HG02885 (cell line): ENCODE data around the gene RAB3A.
A peak's percentile ranks its signal among the peaks of the same experiment; 100 is the strongest.
"Not testable (repeated sequence)": the region's sequence is repeated elsewhere in the genome, so short reads cannot be mapped to it uniquely, and the experiment has no call there.

Source experiments
- ATAC-seq: cut with Tn5 transposase; IDR thresholded peaks from one replicate; pipeline ENCODE4 v1.9.1; 2021; ENCODE audit warnings: mild to moderate bottlenecking; ENCODE audit not compliant: unreplicated experiment, poor library complexity

Gene RAB3A

DNA sequence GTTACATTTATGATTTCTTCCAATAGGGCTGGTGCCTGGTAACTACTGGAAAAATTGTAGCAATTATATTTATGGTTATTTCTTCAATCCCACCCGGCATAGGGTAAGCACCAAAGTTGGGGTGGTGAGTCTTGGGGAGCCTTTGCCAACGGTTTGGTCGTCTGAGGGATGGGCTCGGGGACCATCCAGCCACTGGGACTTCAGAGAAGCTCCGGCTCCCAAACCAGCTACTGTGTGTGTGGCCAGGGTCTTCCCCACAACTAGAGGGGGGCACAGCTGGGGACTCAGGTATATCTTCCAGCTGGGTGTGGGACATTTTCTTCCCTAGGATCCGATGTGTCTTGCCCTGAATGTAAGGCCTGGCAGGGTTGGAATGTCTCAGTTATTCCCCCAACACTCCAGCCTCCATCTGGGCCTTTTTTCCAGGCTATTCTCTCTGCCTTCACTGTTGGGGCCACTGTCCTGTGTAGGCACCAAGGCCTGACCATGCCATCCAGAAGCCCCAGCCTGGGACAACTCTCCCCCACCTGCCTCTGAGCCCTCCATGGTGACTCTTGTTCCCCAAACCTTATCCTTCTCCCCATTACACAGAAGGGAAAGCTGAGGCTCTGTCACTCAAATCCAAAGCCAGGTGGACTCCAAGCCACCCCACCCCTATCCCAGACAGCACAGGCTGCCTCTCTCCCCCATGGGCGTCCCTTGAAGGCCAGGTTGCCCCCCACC is 31.4 kb downstream of the RAB3A start:
- ATAC-seq, result no peak

DNA sequence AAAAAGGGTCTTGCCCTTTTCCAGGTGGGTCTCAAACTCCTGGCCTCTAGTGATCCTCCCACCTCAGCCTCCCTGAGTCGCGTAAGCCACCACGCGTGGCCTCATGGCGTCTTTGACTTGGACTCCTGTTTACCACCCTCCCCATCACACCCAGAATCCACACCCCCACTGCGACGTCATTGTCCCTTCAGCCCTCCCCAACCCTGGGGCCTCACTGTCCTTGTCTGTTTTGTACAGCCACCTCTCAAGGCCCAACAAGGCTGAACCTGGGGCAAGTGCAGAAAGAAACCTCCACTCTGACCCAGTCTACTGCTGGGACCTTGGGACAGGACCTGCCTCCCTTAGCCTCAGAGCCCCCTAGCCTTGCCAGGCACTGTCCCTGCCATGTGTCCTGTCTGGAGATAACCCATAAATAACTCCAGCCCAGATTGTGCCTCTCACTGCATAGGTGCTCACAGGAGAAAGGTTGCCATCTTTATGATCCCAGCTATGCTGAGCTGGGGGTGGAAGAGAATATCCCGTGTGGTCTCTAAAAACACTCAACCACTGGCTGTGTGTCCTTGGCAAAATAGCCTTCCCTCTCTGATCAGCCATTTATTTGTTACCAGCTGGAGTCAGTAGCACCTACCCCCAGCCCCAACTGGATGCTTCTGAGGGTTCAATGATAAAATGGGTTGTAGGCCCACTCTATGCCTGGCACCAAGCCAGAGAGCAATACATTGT is 32.1 kb downstream of the RAB3A start:
- ATAC-seq, result no peak

DNA sequence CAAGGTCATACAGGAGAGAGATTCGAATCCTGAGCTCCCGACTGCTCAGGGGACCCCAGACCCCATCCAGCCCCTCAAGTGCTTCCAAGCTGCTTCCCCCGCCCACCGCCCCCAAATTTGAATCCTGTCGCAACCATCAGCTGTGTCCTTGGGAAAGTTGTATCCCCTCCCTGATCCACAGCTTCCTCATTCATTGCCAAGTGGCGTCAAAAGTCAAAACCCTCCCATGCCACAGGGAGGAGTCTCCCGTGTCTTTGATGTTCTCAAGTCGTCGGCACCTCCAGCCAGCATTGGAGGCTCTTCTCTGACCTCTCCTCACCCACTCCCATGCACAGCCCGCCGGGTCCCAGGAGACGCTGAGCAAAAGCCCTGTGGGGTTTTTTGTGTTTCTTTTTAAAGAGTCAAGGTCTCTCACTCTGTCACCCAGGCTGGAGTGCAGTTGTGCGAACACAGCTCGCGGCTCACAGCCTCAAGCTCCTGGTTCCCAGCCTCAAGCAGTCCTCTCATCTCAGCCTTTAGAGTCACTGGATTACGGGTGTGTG is 33.1 kb downstream of the RAB3A start:
- peak; percentile 20 for ATAC-seq

DNA sequence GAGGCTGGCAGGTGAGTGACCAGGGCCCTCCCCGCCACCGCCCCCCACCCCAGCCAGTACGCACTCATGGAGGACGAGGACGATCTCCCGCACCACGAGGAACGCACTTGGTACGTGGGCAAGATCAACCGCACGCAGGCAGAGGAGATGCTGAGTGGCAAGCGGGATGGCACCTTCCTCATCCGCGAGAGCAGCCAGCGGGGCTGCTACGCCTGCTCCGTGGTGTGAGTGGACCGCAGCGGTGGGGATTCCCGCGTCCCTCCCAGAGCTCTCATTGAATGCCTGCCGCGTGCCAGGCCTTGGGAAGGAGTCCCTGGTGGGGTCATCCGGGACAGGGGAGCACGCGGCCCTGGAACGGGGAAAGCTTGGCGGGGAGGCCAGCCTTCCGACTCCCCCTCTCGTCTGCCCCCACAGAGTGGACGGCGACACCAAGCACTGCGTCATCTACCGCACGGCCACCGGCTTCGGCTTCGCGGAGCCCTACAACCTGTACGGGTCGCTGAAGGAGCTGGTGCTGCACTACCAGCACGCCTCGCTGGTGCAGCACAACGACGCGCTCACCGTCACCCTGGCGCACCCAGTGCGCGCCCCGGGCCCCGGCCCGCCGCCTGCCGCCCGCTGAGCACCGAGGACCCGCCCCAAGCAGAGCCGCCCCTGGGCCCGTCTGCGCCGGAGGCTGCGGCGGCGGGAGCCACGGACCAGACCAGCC is 35.0 kb downstream of the RAB3A start:
- ATAC-seq, result no peak

DNA sequence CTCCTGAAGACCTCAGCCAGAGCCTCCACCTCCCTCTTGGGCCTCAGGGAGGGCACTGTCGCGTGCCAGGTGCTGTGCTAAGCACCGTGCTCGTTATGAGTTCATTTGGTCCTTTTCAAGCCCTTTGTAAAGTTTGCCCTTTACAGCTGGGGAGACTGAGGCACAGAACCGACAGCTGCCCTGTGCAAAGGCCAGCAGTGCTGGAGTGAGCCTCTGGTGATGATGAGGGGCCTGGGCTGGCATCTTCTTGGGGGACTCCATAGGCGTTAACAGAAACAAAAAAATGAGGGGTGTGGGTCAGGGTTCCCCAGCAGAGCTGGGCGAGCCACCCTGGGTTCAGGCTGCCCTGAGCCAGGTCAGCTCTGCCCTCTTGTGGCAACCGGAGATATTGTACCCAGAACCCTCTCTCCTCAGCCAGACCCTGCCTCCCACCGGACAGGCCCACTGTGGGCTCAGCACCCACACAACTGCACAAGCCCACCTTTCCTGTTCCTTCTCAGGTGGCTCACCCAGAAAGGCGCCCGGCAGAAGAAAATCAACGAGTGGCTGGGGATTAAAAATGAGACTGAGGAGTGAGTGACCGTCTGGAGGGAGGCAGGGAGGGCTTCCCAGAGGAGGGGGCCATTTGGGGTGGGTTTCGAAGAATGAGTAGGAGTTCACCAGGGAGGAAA is 35.7 kb downstream of the RAB3A start:
- ATAC-seq, result no peak

DNA sequence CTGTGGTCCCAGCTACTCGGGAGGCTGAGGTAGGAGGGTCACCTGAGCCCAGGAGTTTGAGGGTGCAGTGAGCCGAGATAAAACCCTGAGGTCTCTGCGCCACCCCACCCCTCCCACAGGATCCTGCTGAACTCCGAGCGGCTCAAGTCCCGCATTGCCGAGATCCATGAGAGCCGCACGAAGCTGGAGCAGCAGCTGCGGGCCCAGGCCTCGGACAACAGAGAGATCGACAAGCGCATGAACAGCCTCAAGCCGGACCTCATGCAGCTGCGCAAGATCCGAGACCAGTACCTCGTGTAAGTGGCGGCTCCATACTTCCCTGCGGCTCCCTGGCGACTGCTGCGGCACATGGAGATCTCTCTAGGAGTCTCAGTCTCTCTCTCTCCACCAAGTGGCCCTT is 36.8 kb downstream of the RAB3A start:
- ATAC-seq, result no peak

DNA sequence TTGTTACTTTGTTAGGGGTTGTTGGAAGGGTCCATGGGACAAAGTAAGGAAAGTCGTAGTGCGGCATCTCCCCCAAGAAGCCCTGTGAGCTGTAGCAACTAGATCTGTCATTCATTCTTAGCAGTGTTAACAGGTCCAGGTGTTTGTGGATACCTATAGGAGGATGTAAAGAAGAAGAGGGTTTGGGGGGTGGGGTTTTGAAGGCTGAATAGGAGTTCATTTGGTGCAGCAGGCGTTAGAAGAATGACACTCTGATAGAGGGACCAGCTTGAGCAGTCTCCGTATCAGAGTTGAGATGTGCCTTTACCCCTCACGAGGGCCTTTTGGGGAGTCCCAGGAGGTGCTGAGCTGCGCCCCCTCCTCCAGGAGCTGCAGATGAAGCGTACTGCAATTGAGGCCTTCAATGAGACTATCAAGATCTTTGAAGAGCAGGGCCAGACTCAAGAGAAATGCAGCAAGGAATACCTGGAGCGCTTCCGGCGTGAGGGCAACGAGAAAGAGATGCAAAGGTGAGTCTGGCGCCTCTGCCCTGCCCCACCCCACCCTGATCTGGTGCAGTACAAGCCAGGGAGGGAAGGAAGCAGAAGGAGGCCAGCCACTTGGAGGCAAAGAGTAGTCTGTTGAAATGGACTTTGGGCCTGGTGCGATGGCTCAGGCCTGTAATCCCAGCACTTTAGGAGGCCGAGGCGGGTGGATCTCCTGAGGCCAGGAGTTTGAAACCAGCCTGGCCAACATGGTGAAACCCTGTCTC is 37.9 kb downstream of the RAB3A start:
- ATAC-seq, result no peak

DNA sequence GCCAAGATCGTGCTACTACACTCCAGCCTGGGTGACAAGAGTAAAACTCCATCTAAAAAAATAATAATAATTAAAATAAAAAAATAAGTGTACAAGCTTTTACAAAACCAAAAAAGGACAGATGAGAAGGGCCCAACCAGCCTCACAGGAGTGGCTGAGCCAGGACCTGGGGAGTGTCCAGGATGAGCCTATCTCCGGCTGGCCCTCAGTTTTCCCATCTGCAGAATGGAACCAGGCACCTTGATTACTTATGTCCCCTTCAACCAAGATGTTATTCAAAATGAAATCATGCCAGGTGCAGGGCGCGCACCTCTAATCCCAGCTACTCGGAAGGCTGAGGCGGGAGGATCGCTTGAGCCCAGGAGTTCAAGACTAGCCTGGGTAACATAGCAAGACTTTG is 39.8 kb downstream of the RAB3A start:
- ATAC-seq, result no peak

DNA sequence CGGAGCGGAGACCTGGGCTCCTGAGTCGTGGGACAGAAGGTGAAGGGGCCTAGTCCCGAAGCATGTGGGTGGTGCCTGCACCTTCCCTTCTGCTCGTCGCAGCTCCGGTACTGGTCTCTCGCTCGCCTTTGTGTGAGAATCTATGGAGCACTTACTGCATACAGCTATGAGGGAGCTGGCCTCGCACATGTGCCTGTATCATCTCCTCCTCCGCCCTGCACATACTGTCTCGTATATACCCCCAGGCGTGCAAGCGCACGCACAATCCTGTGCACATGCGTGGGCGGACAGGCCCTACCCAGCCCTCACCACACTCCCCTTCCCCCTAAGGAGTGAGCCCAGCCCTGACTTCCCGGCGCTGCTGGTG is 42.2 kb downstream of the RAB3A start:
- peak; percentile 12 for ATAC-seq

DNA sequence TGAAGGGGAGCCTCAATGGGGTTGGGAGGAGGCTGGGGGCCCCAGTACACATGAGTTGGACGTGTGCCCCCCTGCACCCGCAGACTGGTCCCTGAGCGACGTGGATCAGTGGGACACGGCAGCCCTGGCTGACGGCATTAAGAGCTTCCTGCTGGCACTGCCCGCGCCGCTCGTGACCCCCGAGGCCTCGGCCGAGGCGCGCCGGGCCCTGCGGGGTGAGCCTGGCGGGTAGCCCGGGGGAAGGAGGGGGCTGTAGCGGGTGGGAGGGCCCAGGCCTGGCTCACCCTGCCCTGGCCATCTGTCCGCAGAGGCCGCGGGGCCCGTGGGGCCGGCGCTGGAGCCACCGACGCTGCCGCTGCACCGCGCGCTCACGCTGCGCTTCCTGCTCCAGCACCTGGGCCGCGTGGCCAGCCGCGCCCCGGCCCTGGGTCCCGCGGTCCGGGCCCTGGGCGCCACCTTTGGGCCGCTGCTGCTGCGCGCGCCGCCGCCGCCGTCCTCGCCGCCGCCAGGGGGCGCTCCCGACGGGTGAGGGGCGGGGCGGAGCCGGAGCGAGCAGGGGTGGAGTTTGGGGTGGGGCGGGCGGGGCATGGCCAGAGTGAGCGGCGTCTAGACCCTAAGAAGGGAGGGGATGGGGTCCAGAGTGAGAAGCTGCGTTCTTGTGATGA is 42.7 kb downstream of the RAB3A start:
- ATAC-seq, result peak; percentile 82

DNA sequence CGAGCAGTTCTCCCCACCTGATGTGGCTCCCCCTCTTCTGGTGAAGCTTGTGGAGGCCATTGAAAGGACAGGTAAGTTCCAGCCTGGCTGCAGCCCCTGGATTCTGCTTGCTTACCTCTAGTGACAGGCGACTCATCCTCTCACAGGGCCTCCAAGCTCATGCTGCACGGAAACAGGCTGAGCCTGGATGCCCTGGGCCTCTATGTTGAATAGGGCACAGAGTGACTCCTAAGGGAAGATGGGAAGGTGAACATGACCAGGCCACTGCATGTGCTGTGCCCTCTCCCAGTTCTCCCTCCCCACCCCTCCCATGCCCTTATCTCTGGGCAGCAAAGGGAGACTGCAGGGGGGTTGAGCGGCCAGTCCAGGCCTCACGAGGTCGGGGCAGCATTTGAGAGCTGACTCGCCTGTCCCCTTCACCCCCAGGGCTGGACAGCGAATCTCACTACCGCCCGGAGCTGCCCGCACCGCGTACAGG is 43.3 kb downstream of the RAB3A start:
- no peak for ATAC-seq

DNA sequence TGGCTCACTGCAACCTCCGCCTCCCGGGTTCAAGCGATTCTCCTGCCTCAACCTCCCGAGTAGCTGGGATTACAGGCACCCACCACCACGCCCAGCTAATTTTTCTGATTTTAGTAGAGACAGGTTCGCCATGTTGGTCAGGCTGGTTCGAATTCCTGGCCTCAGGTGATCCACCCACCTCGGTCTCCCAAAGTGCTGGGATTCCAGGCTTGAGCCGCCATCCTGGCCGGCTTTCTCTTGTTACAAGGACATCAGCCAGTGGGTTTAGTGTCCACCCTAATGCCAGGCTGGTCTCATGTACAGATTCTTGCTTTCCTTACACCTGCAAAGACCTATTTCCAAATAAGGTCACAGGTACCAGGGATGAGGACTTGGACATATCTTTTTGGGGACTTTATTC is 44.0 kb downstream of the RAB3A start:
- no peak for ATAC-seq

DNA sequence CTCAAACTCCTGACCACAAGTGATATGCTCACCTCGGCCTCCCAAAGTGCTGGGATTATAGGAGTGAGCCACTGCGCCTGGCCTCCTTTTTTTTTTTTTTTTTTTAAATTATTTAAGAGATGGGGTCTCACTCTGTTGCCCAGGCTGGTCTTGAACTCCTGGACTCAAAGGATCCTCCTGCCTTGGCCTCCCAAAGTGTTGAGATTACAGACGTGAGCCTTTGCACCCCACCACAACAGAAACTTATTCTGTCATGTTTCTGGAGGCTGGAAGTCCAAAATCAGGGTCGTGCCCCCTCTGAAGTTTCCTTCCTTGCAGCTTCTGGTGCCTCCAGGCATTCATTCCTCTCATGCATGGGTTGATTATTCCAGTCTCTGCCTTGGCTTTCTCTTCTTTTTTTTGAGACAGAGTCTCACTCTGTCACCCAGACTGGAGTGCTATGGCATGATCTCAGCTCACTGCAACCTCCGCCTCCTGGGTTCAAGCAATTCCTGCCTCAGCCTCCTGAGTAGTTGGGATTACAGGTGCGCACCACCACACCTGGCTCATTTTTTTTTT is 44.7 kb downstream of the RAB3A start:
- ATAC-seq, result not testable (repeated sequence)

DNA sequence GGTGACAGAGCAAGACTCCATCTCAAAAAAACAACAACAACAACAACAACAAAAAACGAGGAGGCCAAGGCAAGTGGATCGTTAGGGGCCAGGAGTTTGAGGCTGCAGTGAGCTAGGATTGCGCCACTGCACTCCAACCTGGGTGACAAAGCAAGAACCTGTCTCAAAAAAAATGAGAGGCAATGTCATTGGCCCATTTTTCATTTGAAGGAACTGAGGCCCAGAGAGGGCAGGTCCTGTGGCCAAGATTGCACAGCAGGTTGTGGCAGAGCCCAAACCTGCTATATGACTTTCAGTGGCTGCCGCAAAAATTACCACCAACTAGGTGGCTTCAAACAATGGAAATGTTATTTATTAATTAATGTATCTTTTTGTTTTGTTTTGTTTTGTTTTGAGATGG is 45.4 kb downstream of the RAB3A start:
- ATAC-seq, result no peak

DNA sequence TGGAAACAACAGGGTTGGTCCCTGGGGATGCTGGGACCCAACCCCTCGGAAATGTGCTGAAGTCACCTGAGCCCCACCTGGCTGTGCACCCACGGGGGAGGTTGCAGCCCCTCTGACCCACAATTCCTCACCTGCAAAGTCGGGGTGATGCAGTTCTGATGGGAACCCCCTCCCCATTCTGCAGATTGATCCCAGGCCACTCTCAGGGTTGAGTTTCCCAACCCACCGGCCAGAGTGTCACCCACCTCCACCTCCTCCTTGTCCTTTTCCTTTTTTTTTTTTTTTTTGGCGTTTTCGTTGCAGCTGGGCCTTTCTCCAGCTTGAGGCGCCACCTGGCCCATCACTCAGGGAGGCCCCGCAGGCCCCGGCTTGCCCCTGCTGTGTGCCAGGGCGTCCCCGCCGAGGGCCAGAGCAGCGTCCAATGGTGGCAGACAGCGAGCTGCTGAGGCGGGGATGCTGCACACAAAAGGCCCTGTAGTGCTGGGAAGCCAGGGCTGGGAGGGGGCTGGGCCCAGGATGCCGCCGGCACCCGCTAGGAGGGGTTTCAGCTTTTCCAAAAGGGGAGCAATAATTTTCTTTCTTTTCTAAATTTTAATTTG is 46.3 kb downstream of the RAB3A start:
- ATAC-seq, result no peak

DNA sequence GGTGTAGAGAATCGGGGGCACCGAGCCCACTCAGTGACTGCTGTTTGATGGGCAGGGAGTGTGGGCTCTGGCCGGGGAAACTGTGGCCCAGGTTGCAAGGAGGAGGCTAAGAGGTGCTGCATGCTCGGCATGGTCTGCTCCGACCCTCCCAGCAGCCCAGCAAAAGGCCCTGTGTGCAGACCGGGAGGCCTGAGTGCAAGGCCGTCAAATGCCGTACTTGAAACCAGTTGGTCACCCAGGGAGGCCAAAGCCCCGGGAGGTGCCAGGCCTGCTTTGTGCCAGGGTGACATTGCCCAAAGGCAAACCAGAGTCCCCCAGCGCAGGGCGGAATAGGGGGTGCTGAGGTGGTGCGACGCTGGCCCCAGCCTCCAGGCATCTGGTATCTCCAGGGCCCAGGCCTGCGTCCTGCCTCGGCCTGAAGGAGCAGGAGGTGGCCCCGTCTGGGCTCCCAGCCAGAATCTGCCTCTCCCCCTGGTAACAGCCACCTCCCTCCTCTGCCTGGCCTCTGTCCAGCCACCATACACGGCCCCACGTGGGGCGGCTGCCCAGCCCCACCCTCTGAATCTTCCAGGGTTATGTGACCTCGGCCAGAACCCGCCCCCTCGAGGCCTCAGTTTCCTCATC is 46.9 kb downstream of the RAB3A start:
- ATAC-seq, result no peak

DNA sequence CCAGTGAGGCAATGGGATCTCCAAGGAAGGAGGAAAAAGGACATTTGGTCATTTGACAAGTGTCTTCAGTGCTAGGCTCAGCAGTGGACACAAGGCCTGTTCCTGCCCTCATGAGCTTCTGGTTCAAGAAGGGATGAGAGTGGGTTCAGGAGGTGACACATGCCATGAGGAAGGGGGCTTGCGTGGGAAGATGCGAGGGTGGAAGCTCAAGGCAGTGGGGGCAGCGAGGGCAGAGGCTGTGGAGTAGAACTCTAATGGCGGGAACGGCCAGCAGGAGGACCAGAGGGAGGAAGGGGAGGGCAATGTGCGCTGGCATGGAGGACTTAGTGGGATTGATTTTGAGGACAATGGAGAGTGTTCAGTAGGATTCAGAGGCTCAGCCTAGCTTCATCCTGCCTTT is 47.6 kb downstream of the RAB3A start:
- no peak for ATAC-seq
